Activated T-cell treated with anti-CD3 and anti-CD28 coated beads, Interleukin-2, amount 50 U/mL, for 4 hours (primary cell): Measurements from ENCODE around the gene TAS2R14. TPM values are rescaled to one million over a fixed set of nuclear protein-coding genes. Genes with fewer than 3 reads are reported as not detected.
A peak's percentile ranks its signal among the peaks of the same experiment; 100 is the strongest.

Experiments
- ATAC-seq, 2 donors: fragments of 200-7000 bp; cut with Tn5 transposase; one replicate each; pipeline ENCODE4 v1.10.0; 2021
- DNase-seq: peaks from one replicate; pipeline ENCODE4 v3.0.0-alpha.2; 2020
- H3K27me3 Mint-ChIP-seq: one replicate; pipeline ENCODE4 v1.8.0; 2021; ENCODE audit warnings: low read depth, mixed read lengths
- H3K36me3 Mint-ChIP-seq: one replicate; pipeline ENCODE4 v1.8.0; 2022; ENCODE audit warnings: mixed read lengths; ENCODE audit not compliant: insufficient read depth
- H3K4me1 Mint-ChIP-seq: one replicate; pipeline ENCODE4 v1.8.0; 2021; ENCODE audit warnings: low read depth, mixed read lengths
- H3K4me3 Mint-ChIP-seq: one replicate; pipeline ENCODE4 v1.8.0; 2021; ENCODE audit warnings: mild to moderate bottlenecking, moderate library complexity, mixed read lengths
- H3K9me3 Mint-ChIP-seq: one replicate; pipeline ENCODE4 v1.8.0; 2021; ENCODE audit warnings: mixed read lengths
- total RNA-seq, 3 donors: library from RNA; stranded (reverse); gene quantifications; one replicate each; pipeline ENCODE4 v1.2.1, GENCODE V29; 2021

TAS2R14 gene, protein sequence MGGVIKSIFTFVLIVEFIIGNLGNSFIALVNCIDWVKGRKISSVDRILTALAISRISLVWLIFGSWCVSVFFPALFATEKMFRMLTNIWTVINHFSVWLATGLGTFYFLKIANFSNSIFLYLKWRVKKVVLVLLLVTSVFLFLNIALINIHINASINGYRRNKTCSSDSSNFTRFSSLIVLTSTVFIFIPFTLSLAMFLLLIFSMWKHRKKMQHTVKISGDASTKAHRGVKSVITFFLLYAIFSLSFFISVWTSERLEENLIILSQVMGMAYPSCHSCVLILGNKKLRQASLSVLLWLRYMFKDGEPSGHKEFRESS
- 1 to 10 TPM in 2 of 3 donors, under 1 TPM in 1; 0.89 to 1.3 (median 1.0) TPM for total RNA-seq

DNA sequence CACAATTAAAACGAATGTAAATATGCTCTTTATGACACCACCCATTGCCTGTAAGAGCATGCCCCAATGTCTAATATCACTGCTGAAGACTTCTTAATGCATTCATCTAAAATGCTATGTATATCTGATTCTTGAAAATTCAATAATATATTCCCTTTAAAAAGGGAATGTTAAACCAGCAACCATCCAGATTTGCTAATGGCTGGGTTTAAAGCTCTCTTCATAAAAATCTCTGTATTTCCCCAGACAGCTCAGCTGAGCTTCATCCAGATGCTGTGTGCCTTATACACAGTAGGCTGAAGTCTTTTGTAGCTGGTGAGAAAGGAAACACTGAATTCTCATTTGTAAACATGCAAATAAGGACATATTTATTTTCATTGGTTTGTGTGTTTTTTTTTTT, at the start of gene TAS2R14:
Gene TAS2R14 (minus strand): TSS at position 101 of the 400 bp plus-strand sequence. CDS start 56 bp downstream, at position 45.
- ATAC-seq (no peak), DNase-seq (no peak)
- Mint-ChIP-seq H3K27me3 (no peaks in the 10 kb centered on the region), H3K4me3 (no peak within 1 kb of the TSS), H3K36me3 (peaks cover 4% of the 10 kb centered on the region), H3K9me3 (no peaks in the 10 kb centered on the region), H3K4me1 (no peaks in the 10 kb centered on the region)

DNA sequence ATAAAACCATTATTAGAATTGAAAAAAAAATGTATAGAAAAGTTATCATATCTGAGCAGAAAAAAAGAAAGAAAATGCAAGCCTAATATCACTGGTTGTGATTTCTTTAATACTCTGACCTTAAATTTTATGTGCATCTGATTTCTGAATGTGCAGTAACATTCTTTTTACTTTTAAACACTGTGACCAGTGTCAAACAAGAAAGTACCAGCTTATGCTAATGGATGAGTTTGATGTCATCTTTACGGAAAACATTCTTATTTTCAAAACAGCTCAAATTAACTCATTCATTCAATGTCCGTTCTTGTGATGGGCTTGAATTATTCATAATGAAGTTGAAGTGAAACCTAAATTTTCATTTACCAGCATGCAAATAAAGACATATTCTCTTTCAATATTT, 47.7 kb upstream of the TAS2R14 start, which contains the start of gene TAS2R50:
Gene TAS2R50 (minus strand): TSS at position 101 of the 400 bp plus-strand sequence. CDS start 52 bp downstream, at position 49.
- Mint-ChIP-seq H3K9me3 (no peaks in the 10 kb centered on the region), H3K4me3 (no peak within 1 kb of the TSS), H3K36me3 (peaks cover 13% of the 10 kb centered on the region), H3K4me1 (peaks cover 19% of the 10 kb centered on the region), H3K27me3 (no peaks in the 10 kb centered on the region)
- ATAC-seq (no peak), DNase-seq (no peak)

DNA sequence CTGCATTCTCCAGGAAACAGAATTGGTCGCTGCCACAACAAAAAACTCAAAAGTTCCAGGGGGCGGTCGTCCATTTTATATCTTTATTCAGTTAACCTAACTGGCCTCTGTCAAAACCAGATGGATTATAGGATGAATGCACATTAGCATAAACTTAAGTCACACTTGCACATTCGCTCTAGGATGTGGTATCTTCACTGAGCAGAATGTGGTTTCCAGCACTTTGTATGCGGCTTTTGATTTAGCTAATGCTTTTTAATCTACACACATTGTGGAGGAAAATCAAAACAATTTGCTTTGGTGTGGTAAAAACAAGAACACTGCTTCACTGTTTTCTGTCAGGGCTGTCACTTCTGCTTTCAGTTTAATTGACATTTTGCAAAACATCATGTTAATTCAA, 43.2 kb upstream of the TAS2R14 start:
- peaks cover 31% of the 10 kb centered on the region for H3K4me1 Mint-ChIP-seq
- no peak overlapping the region for H3K4me3 Mint-ChIP-seq
- DNase-seq = no peak
- no peaks in the 10 kb centered on the region for H3K9me3 Mint-ChIP-seq
- no peaks in the 10 kb centered on the region for H3K27me3 Mint-ChIP-seq
- peaks cover 8% of the 10 kb centered on the region for H3K36me3 Mint-ChIP-seq
- ATAC-seq = peak; percentile 92 to 95

DNA sequence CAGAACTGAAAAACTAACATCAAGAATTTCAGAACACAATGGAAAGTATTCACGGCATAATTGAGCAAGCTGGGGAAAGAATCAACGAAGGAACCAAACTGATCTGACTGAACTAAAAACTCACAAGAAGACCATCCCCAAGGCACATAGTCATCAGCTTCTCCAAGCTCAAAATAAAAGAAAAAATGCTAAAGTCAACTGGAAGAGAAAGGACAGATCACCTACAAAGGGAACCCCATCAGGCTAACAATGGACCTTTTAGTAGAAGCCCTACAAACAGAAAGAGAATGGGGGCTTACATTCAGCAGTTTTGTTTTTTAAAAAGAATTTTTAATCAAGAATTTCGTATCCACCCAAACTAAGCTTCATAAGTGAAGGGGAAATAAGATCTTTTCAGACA, 35.9 kb upstream of the TAS2R14 start:
- ATAC-seq (no peak), DNase-seq (no peak)
- no peaks in the 10 kb centered on the region for H3K27me3 Mint-ChIP-seq
- H3K36me3 Mint-ChIP-seq = peaks cover 9% of the 10 kb centered on the region
- H3K4me3 Mint-ChIP-seq = no peak overlapping the region
- H3K4me1 Mint-ChIP-seq = peaks cover 6% of the 10 kb centered on the region
- no peaks in the 10 kb centered on the region for H3K9me3 Mint-ChIP-seq

DNA sequence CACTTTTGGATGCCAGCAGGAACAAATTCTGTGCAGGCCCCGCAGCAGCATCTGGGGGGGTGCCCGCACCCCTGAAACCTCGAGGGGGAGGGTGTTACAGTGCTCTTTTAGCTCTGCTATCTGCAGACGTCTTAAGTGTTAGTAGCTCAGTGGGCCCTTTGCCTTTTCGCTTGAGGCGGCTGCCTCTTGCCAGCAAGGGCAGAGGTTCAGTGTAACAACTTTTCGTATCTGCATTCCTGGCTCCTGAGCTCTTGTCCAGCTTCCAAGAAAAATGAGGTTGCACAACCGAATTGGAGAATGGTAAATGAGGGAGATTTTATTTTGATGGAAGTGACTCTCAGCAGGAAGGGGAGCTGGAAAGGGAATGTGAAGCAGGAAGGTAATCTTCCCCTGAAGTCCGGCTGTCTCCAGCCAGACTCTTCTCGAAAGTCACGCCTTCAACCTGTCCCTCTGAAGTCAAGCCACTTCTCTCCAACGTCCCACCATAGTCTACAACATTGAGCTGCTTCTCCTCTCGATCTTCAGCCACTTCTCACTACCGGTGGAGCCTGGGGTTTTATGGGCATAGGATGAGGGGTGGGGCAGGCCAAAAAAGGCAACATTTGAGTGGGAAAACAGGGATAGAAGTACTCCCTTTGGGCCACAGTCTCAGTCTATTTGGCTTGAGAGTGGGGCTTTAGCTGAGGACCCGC, 29.8 kb upstream of the TAS2R14 start:
- DNase-seq (no peak), ATAC-seq (no peak)
- Mint-ChIP-seq H3K36me3 (peaks cover 14% of the 10 kb centered on the region), H3K4me3 (no peak overlapping the region), H3K4me1 (no peaks in the 10 kb centered on the region), H3K9me3 (no peaks in the 10 kb centered on the region), H3K27me3 (no peaks in the 10 kb centered on the region)

DNA sequence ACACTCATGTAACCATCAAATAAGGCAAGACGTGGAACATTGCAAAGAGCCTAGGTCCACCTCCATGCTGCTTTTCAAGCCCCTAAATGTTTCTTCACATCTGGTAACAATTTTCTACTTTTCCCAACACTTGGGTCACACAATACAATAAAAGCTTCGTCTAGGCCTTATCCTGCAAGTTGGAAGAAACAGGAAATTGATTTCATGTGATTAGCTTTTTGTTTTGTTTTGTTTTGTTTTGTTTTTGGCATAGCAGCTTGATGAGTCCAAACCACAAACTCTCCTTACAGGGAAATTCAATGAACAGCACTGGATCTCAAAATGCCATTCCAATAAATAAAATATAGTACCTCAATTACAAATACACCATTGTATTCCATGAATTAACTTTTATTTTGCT, 28.3 kb upstream of the TAS2R14 start:
- H3K36me3 Mint-ChIP-seq = peaks cover 14% of the 10 kb centered on the region
- ATAC-seq (no peak), DNase-seq (no peak)
- H3K4me3 Mint-ChIP-seq = no peak overlapping the region
- H3K27me3 Mint-ChIP-seq = no peaks in the 10 kb centered on the region
- H3K9me3 Mint-ChIP-seq = no peaks in the 10 kb centered on the region
- H3K4me1 Mint-ChIP-seq = no peaks in the 10 kb centered on the region

DNA sequence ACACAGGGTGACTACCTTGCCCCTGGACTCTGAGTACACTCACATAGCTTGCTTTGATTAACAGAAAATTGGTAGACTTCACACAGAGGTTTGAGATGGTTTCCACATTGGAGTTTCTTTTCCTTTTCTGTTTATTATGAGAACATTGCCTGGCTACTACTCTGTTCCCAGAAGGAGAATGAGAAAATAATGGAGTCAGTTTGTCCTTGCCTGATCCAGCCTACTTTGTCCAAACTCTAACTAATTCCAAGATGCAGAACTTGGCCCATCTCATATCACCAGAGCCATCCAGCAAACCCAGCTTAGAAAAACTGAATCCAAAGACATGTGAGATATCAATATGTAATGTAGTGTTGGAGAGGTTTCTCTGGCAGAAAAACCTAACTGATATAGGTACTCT, 27.3 kb upstream of the TAS2R14 start:
- Mint-ChIP-seq H3K4me3 (no peak overlapping the region), H3K4me1 (peaks cover 6% of the 10 kb centered on the region), H3K36me3 (peaks cover 17% of the 10 kb centered on the region), H3K9me3 (no peaks in the 10 kb centered on the region), H3K27me3 (no peaks in the 10 kb centered on the region)
- DNase-seq (no peak), ATAC-seq (no peak)

DNA sequence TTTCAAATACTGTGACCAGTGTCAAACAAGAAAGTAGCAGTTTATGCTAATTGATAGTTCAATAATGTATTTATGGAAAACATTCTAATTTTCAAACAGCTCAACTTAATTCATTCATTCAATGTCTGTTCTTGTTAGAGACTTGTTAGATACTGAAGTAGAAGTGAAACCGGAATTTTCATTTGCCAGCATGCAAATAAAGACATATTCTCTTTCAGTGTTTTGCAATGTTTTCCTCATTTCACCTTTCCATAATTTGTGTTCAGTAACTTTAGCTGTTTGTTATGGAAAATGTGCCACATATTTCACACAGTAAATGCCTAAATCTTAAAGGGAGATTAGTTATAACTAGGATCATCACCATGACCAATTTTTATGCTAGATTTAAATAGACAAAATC, 26.4 kb upstream of the TAS2R14 start:
- no peak for ATAC-seq
- H3K36me3 Mint-ChIP-seq = peaks cover 15% of the 10 kb centered on the region
- DNase-seq = no peak
- no peaks in the 10 kb centered on the region for H3K9me3 Mint-ChIP-seq
- H3K4me3 Mint-ChIP-seq = no peak overlapping the region
- no peaks in the 10 kb centered on the region for H3K27me3 Mint-ChIP-seq
- peaks cover 13% of the 10 kb centered on the region for H3K4me1 Mint-ChIP-seq

DNA sequence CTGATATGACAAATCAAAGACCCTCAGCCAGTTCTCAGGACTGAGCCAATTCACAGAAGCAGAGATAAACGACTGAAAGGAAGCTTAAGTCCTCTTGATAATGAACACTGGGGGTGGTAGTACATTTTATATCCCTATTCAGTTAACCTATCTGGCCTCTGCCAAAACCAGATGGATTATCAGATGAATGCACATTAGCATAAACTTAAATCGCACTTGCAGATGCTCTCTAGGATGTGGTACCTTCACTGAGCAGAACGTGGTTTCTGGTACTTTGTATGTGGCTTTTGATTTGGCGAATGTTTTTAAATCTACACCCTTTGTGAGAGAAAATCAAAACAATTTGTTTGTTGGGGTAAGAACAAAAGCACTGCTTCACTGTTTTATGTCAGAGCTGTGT, 21.1 kb upstream of the TAS2R14 start:
- no peaks in the 10 kb centered on the region for H3K27me3 Mint-ChIP-seq
- H3K9me3 Mint-ChIP-seq = no peaks in the 10 kb centered on the region

DNA sequence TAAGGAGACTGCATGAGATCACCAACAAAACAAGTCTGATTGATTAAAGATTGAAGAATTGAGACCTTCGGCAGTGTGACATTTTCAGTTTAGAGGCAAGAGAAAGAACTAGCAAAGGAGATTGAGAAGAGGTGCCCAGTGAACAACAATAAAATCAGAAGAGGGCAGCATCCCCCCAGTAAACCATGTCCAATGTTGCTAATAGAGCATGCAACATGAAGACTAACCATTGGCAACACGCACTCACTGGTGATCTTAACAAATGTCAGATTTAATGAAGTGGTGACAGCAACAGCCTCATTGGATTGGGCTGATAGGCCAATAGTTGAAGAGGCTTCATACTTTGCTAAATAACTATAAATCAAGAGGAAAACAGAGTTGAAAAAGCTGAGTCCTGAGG, 20.7 kb upstream of the TAS2R14 start:
- H3K27me3 Mint-ChIP-seq = no peaks in the 10 kb centered on the region
- H3K4me1 Mint-ChIP-seq = peaks cover 32% of the 10 kb centered on the region
- ATAC-seq = no peak
- H3K36me3 Mint-ChIP-seq = peaks cover 33% of the 10 kb centered on the region
- DNase-seq = no peak
- H3K4me3 Mint-ChIP-seq = no peak overlapping the region
- H3K9me3 Mint-ChIP-seq = no peaks in the 10 kb centered on the region

More for the DNA sequence above, 21.1 kb upstream of the TAS2R14 start:
- Mint-ChIP-seq H3K4me1 (peaks cover 32% of the 10 kb centered on the region), H3K36me3 (peaks cover 32% of the 10 kb centered on the region), H3K4me3 (no peak overlapping the region)
- DNase-seq = no peak
- ATAC-seq = no peak

DNA sequence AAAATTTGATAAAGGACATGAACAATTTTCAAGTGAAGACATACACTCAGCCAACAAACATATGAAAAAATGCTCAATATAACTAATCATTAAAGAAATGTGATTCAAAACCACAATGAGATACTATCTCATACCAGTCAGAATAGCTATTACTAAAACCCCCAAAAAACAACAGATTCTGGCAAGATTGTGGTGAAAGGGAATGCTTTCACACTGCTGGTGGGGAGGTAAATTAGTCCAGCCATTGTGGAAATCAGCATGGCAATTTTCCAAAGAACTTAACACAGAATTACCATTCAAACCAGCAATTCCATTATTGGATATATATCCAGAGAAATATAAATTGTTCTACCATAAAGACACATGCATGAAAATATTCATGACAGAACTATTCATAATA, 18.7 kb upstream of the TAS2R14 start:
- DNase-seq (no peak), ATAC-seq (no peak)
- peaks cover 35% of the 10 kb centered on the region for H3K4me1 Mint-ChIP-seq
- H3K36me3 Mint-ChIP-seq = peaks cover 37% of the 10 kb centered on the region
- no peaks in the 10 kb centered on the region for H3K9me3 Mint-ChIP-seq
- no peaks in the 10 kb centered on the region for H3K27me3 Mint-ChIP-seq
- H3K4me3 Mint-ChIP-seq = no peak overlapping the region

DNA sequence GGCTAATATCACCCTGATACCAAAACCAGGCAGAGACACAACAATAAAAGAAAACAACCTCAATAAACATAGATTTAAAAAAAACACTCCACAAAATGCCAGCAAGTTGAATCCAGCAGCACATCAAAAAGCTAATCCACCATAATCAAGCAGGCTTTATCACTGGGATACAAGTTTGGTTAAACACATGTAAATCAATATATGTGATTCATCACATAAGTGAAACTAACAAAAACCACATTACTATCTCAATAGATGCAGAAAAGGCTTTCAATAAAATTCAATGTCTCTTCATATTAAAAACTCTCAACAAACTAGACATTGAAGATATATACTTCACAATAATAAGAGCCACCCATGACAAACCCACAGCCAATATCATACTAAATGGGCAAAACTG, 17.0 kb upstream of the TAS2R14 start:
- Mint-ChIP-seq H3K4me1 (peaks cover 27% of the 10 kb centered on the region), H3K4me3 (no peak overlapping the region), H3K36me3 (peaks cover 36% of the 10 kb centered on the region)

DNA sequence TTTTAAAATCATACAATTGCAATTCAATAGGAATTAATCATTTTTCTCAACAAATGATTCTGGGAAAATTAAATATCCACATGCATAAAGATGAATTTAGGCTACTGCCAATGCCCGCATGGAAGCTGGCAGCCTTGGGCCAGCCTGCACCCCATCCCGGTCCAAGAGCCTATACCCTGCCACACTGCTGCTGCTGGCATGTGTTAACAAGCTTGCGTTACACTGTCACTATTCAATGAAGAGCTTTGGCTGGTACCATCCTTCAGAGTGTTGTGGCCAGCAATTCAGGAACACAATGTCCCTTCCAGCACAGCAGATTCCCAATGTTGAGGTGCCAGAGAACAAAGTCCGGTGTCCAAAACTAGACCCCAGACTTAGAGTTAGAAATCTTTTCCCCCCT, 13.6 kb upstream of the TAS2R14 start:
- Mint-ChIP-seq H3K4me3 (no peak overlapping the region), H3K27me3 (no peaks in the 10 kb centered on the region), H3K36me3 (peaks cover 33% of the 10 kb centered on the region), H3K9me3 (peaks cover 14% of the 10 kb centered on the region), H3K4me1 (peaks cover 11% of the 10 kb centered on the region)
- ATAC-seq = no peak
- DNase-seq = no peak

More for the DNA sequence above, 17.0 kb upstream of the TAS2R14 start:
- no peaks in the 10 kb centered on the region for H3K27me3 Mint-ChIP-seq
- peaks cover 1% of the 10 kb centered on the region for H3K9me3 Mint-ChIP-seq
- ATAC-seq (no peak), DNase-seq (no peak)

DNA sequence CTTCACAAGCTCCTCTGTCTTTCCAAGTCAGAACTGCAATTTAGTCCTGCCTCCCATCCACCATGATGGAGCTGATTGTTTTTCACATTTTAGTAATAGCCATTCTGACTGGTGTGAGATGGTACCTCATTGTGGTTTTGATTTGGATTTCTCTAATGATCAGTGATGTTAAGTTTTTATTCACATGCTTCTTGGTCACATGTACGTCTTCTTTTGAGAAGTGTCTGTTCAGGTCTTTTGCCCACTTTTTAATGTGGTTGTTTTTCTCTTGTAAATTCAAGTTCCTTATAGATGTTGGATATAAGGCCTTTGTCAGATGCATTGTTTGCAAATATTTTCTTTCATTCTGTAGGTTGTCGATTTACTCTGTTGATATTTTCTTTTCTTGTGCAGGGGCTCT, 4.1 kb upstream of the TAS2R14 start:
- peaks cover 20% of the 10 kb centered on the region for H3K9me3 Mint-ChIP-seq
- H3K36me3 Mint-ChIP-seq = peaks cover 10% of the 10 kb centered on the region
- no peak for ATAC-seq
- no peaks in the 10 kb centered on the region for H3K4me1 Mint-ChIP-seq
- DNase-seq = no peak
- no peak overlapping the region for H3K4me3 Mint-ChIP-seq
- H3K27me3 Mint-ChIP-seq = no peaks in the 10 kb centered on the region
